Keratinocyte (primary cell): ENCODE data around the gene TMEM253. TPM values are rescaled to one million over a fixed set of nuclear protein-coding genes. Genes with fewer than 3 reads are reported as not detected.
A peak's percentile ranks its signal among the peaks of the same experiment; 100 is the strongest.

Experiments
- DNase-seq: peaks from one replicate; pipeline ENCODE4 v3.0.0-alpha.2; 2011; ENCODE audit warnings: low read depth, missing footprints, low spot score
- FAIRE-seq: peaks from 2 replicates; lab custom pipeline; 2011; peaks lifted over from hg19 to GRCh38; lab: Jason Lieb, UNC
- H2AFZ ChIP-seq: 2 replicates; pipeline ENCODE4 v1.6.0; 2012; ENCODE audit warnings: low read length, control low read depth, inconsistent platforms; ENCODE audit not compliant: control insufficient read depth
- H3K27ac ChIP-seq: 2 replicates; pipeline ENCODE4 v1.5.1; 2011; ENCODE audit warnings: low read length; ENCODE audit not compliant: control insufficient read depth, insufficient read depth
- H3K27me3 ChIP-seq: 3 replicates; pipeline ENCODE4 v1.6.0; 2011; ENCODE audit warnings: low read length; ENCODE audit not compliant: control insufficient read depth, insufficient read depth; ENCODE audit errors: extremely low read depth
- H3K36me3 ChIP-seq, 2 experiments: 2 replicates in 1 of 2; 3 replicates in 1 of 2; pipeline ENCODE4 v1.5.1; 2011; ENCODE audit warnings: low read length in 2 of 2, mild to moderate bottlenecking in 1 of 2; ENCODE audit not compliant: control insufficient read depth in 2 of 2, insufficient read depth in 2 of 2; ENCODE audit errors: extremely low read depth in 1 of 2
- H3K4me1 ChIP-seq: 3 replicates; pipeline ENCODE4 v1.5.1; 2011; ENCODE audit warnings: low read length; ENCODE audit not compliant: control insufficient read depth, insufficient read depth; ENCODE audit errors: extremely low read depth
- H3K4me2 ChIP-seq: 3 replicates; pipeline ENCODE4 v1.6.0; 2011; ENCODE audit warnings: low read depth, low read length; ENCODE audit not compliant: control insufficient read depth, insufficient read depth; ENCODE audit errors: extremely low read depth
- H3K4me3 ChIP-seq, 3 experiments: fragments of 200-600 bp in 1 of 3; sonication (generic) in 1 of 3; 2 replicates in 2 of 3; 3 replicates in 1 of 3; pipeline ENCODE4 v1.5.1; 2011 to 2016; ENCODE audit warnings: low read length in 3 of 3, mild to moderate bottlenecking in 3 of 3, control low read depth in 2 of 3, inconsistent platforms in 1 of 3, low read depth in 1 of 3, mixed read lengths in 1 of 3, mixed run types in 1 of 3, moderate library complexity in 1 of 3; ENCODE audit not compliant: control insufficient read depth in 2 of 3, insufficient read depth in 2 of 3; ENCODE audit errors: extremely low read depth in 1 of 3
- H3K79me2 ChIP-seq: 2 replicates; pipeline ENCODE4 v1.6.0; 2012; ENCODE audit warnings: low read length; ENCODE audit not compliant: control insufficient read depth, insufficient read depth
- H3K9ac ChIP-seq: 3 replicates; pipeline ENCODE4 v1.6.0; 2011; ENCODE audit warnings: low read length; ENCODE audit not compliant: control insufficient read depth, insufficient read depth; ENCODE audit errors: extremely low read depth
- H3K9me1 ChIP-seq: 3 replicates; pipeline ENCODE4 v1.6.0; 2011; ENCODE audit warnings: low read length; ENCODE audit not compliant: control insufficient read depth, insufficient read depth; ENCODE audit errors: extremely low read depth
- H3K9me3 ChIP-seq: 2 replicates; pipeline ENCODE4 v1.5.1; 2012; ENCODE audit warnings: low read depth, low read length; ENCODE audit not compliant: control insufficient read depth
- H4K20me1 ChIP-seq: 3 replicates; pipeline ENCODE4 v1.6.0; 2011; ENCODE audit warnings: low read length; ENCODE audit not compliant: control insufficient read depth, insufficient read depth; ENCODE audit errors: extremely low read depth
- EZH2 ChIP-seq: IDR thresholded peaks from one replicate; pipeline ENCODE4 v1.6.1; 2012; ENCODE audit warnings: inconsistent platforms, mild to moderate bottlenecking, low read length, moderate library complexity
- dilution Hi-C: fragments of 300-500 bp; cut with MboI; formaldehyde crosslinking; loops from one replicate; pipeline ENCODE4 v1.7.0; 2020; ENCODE audit warnings: low sequenced_read_pairs; ENCODE audit not compliant: extremely low pct_ligation_motif_present
- polyA plus RNA-seq, 5 experiments: library from polyadenylated mRNA; depleted of rRNA in 3 of 5; stranded (reverse) in 3 of 5; stranded (forward) in 1 of 5; unstranded in 1 of 5; fragments of >200 nt; gene quantifications; 1 replicate in 1 of 5; 2 replicates in 3 of 5; 3 replicates in 1 of 5; pipeline versions ENCODE4 v1.2.1 to v1.2.3, GENCODE V29; 2011 to 2012; ENCODE audit warnings: missing spikeins in 2 of 5, low read depth in 1 of 5, low replicate concordance in 1 of 5
- TF ChIP-seq, protein P1 (sequence below), 3 experiments: IDR thresholded peaks in 1 of 3; conservative IDR thresholded peaks in 1 of 3; optimal IDR thresholded peaks in 1 of 3; 2 replicates in 2 of 3; 3 replicates in 1 of 3; pipeline versions ENCODE3 to v1.5.1; 2011; ENCODE audit warnings: low read length in 3 of 3, mild to moderate bottlenecking in 3 of 3, moderate library complexity in 2 of 3, control low read depth in 1 of 3, inconsistent platforms in 1 of 3; ENCODE audit not compliant: insufficient read depth in 2 of 3; ENCODE audit errors: extremely low read depth in 1 of 3

Gene TMEM253
- polyA plus RNA-seq, 1 donor (not counting 4 experiments of a cell fraction or from before 2014, with no cell fraction given): 1.1 TPM

DNA sequence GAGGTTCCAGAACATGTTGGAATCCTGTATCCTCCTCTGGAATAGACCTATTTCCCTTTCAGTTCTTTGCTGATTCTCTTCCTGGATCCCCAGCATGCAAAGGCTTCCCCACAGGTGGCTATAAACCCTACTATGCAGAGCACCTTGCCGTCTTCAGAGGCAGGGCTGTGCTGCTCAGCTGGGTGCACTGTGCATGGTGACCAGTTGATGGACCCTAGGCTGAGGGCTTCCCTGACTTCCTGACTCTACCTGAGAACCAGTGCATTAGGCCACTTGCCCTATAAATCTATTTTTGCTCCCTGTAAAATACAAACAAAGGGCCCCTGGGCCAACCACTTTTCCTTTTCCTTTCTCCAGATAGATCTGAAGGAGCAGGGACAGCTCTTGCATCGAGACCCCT lies 16.5 kb upstream of the TMEM253 start:
- Histone ChIP-seq H3K79me2 (no peaks in the 10 kb centered on the region), H3K4me3 (no peak overlapping the region), H4K20me1 (no peaks in the 10 kb centered on the region), H3K4me2 (no peak overlapping the region), H3K9me1 (peaks cover 3% of the 10 kb centered on the region), H3K9me3 (no peaks in the 10 kb centered on the region), H3K9ac (no peak overlapping the region), H3K27me3 (no peaks in the 10 kb centered on the region), H3K4me1 (peaks cover 17% of the 10 kb centered on the region), H3K27ac (peak overlapping the region; percentile 19), H3K36me3 (peaks cover 3 to 14% of the 10 kb centered on the region in 2 experiments), H2AFZ (no peak overlapping the region)
- dilution Hi-C loops: no loop called here
- TF ChIP-seq, protein P1, sequence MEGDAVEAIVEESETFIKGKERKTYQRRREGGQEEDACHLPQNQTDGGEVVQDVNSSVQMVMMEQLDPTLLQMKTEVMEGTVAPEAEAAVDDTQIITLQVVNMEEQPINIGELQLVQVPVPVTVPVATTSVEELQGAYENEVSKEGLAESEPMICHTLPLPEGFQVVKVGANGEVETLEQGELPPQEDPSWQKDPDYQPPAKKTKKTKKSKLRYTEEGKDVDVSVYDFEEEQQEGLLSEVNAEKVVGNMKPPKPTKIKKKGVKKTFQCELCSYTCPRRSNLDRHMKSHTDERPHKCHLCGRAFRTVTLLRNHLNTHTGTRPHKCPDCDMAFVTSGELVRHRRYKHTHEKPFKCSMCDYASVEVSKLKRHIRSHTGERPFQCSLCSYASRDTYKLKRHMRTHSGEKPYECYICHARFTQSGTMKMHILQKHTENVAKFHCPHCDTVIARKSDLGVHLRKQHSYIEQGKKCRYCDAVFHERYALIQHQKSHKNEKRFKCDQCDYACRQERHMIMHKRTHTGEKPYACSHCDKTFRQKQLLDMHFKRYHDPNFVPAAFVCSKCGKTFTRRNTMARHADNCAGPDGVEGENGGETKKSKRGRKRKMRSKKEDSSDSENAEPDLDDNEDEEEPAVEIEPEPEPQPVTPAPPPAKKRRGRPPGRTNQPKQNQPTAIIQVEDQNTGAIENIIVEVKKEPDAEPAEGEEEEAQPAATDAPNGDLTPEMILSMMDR (optimal IDR thresholded peaks at IDR 0.05 in 1 of 3, IDR thresholded peaks at IDR 0.05 in 1 of 3, conservative IDR thresholded peaks at IDR 0.05 in 1 of 3; ENCODE audit: extremely low read depth in 1 of 3, insufficient read depth in 2 of 3, low read length in 3 of 3): no peak
- TF ChIP-seq EZH2: no peak
- DNase-seq (no peak), FAIRE-seq (no peak)

DNA sequence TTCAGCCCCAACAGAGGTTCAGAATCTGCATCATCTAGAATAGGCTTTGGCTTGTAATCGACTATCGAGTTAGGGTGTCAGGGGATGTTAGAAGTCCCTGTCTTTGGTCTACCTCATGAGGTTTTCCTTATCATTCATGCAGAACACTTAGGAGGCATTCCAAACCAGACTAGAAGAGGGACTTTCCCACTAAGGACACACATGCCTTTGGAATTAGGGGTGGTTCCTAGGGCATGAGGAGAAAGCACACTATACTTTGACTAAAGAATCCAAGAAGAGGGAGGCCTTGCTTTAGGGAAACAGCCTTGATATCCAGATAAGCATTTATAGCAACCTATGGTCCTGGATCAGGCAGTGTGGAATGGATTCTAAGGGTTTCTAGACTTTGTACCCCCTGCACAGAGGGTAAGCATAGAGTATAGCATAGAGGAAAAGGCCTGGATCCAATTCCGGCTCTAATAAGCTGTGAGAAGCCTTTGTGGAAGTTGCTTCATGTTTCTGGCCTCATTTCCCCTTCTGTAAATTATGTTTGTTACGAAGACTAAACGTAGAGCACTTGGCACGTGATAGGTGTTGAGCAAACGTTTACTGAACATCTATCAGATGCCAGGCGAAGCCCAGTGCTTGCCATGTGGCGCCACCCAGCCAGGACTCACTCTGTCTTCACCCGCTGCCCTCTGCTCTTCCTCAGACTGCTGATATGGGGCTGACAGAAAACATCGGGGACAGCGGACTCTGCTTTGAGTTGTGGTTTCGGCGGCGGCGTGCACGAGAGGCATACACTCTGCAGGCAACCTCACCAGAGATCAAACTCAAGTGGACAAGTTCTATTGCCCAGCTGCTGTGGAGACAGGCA lies 15.6 kb upstream of the TMEM253 start:
- Histone ChIP-seq H3K4me1 (peaks cover 17% of the 10 kb centered on the region), H3K9ac (peak overlapping the region; percentile 40), H3K4me3 (no peak overlapping the region), H3K9me1 (peaks cover 3% of the 10 kb centered on the region), H2AFZ (peak overlapping the region; percentile 39), H4K20me1 (no peaks in the 10 kb centered on the region), H3K4me2 (peak overlapping the region; percentile 66), H3K27me3 (no peaks in the 10 kb centered on the region), H3K9me3 (no peaks in the 10 kb centered on the region), H3K27ac (peak overlapping the region; percentile 50), H3K36me3 (peaks cover 9 to 19% of the 10 kb centered on the region in 2 experiments), H3K79me2 (no peaks in the 10 kb centered on the region)
- dilution Hi-C loops: no loop called here
- TF ChIP-seq EZH2: no peak
- TF ChIP-seq, protein P1 (optimal IDR thresholded peaks at IDR 0.05 in 1 of 3, IDR thresholded peaks at IDR 0.05 in 1 of 3, conservative IDR thresholded peaks at IDR 0.05 in 1 of 3; ENCODE audit: extremely low read depth in 1 of 3, insufficient read depth in 2 of 3, low read length in 3 of 3): no peak
- FAIRE-seq (peak; percentile 66), DNase-seq (no peak)
